Transverse colon (tissue), 4 donors: ENCODE results near the gene EXT2.

ENCODE experiments used
- POLR2AphosphoS5 ChIP-seq, 3 donors: sonication (generic); formaldehyde crosslinking; IDR thresholded peaks; one replicate each; pipeline ENCODE4 v1.6.1; 2016; ENCODE audit warnings: antibody characterized with exemption in 3 of 3
- TF ChIP-seq, protein P1 (sequence below), 5 experiments: fragments of 200-600 bp in 3 of 5; fragments of 450-650 bp in 2 of 5; sonication (generic) in 3 of 5; IDR thresholded peaks; 1 replicate in 2 of 5; 2 replicates in 3 of 5; pipeline ENCODE4 v1.5.1; 2016 to 2017; ENCODE audit warnings: antibody characterized with exemption in 5 of 5, inconsistent platforms in 3 of 5, mild to moderate bottlenecking in 2 of 5, moderate library complexity in 1 of 5

DNA sequence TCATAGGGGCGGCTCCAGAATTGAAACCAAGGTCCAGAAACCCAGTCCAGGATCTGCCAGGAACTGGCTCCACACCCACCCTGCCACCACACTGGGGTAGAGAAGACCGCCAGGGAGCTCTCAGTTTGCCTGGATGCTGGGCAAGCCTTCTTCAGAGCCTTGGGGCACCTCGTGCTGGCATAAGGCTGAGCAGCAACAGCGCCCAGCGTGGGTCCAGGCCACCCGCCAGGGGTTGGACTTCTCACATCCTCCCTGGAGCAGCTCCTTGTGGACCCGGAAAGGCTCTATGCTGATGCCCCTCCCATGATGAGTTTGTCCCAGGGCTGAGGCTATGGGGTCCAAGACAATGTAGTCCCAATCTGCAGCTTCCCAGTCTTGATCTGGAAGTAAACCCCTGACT is 184.8 kb downstream of the EXT2 start:
- TF ChIP-seq POLR2AphosphoS5 (IDR thresholded peaks at IDR 0.05) = no peak
- TF ChIP-seq, protein P1, sequence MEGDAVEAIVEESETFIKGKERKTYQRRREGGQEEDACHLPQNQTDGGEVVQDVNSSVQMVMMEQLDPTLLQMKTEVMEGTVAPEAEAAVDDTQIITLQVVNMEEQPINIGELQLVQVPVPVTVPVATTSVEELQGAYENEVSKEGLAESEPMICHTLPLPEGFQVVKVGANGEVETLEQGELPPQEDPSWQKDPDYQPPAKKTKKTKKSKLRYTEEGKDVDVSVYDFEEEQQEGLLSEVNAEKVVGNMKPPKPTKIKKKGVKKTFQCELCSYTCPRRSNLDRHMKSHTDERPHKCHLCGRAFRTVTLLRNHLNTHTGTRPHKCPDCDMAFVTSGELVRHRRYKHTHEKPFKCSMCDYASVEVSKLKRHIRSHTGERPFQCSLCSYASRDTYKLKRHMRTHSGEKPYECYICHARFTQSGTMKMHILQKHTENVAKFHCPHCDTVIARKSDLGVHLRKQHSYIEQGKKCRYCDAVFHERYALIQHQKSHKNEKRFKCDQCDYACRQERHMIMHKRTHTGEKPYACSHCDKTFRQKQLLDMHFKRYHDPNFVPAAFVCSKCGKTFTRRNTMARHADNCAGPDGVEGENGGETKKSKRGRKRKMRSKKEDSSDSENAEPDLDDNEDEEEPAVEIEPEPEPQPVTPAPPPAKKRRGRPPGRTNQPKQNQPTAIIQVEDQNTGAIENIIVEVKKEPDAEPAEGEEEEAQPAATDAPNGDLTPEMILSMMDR (IDR thresholded peaks at IDR 0.05) = no peak
